ENCODE measurements around the gene HNRNPAB.
A peak's percentile ranks its signal among the peaks of the same experiment; 100 is the strongest.
"Not testable (repeated sequence)": the region's sequence is repeated elsewhere in the genome, so short reads cannot be mapped to it uniquely, and the experiment has no call there.

HNRNPAB gene

GRCh38 chr5:178234121-178234749, 29.9 kb downstream of the HNRNPAB start:
- Histone ChIP-seq H3K4me3 (ENCODE audit: low read depth in 1 of 2, low read length in 2 of 2) (no peak overlapping the region), H3K4me1 (ENCODE audit: control insufficient read depth in 1 of 2, insufficient read depth in 2 of 2, low read length in 2 of 2) (peaks cover 17 to 22% of the 10 kb centered on the region in 2 donors), H3K36me3 (ENCODE audit: control insufficient read depth in 1 of 2, insufficient read depth in 2 of 2, low read length in 2 of 2) (peaks cover 5 to 9% of the 10 kb centered on the region in 2 donors), H3K9me3 (ENCODE audit: control insufficient read depth in 1 of 2, low read length in 2 of 2) (no peaks in the 10 kb centered on the region), H3K27me3 (ENCODE audit: low read depth, low read length) (no peaks in the 10 kb centered on the region), H3K27ac (ENCODE audit: low read length) (no peak overlapping the region)

- no peak overlapping the region for H3K4me3 ChIP-seq (ENCODE audit: low read depth in 1 of 2, low read length in 2 of 2)
- no peaks in the 10 kb centered on the region for H3K27me3 ChIP-seq (ENCODE audit: low read depth, low read length)
- H3K9me3 ChIP-seq (ENCODE audit: control insufficient read depth in 1 of 2, low read length in 2 of 2): no peaks in the 10 kb centered on the region
- peaks cover 17 to 19% of the 10 kb centered on the region in 2 donors for H3K4me1 ChIP-seq (ENCODE audit: control insufficient read depth in 1 of 2, insufficient read depth in 2 of 2, low read length in 2 of 2)
- H3K36me3 ChIP-seq (ENCODE audit: control insufficient read depth in 1 of 2, insufficient read depth in 2 of 2, low read length in 2 of 2): peaks cover 0 to 2% of the 10 kb centered on the region in 2 donors
- no peak overlapping the region for H3K27ac ChIP-seq (ENCODE audit: low read length)
Observed at GRCh38 chr5:178234750-178235587, 30.6 kb downstream of the HNRNPAB start.

GRCh38 chr5:178235588-178235974, 31.2 kb downstream of the HNRNPAB start:
- peaks cover 13 to 17% of the 10 kb centered on the region in 2 donors for H3K4me1 ChIP-seq (ENCODE audit: control insufficient read depth in 1 of 2, insufficient read depth in 2 of 2, low read length in 2 of 2)
- H3K36me3 ChIP-seq (ENCODE audit: control insufficient read depth in 1 of 2, insufficient read depth in 2 of 2, low read length in 2 of 2): no peaks in the 10 kb centered on the region
- no peaks in the 10 kb centered on the region for H3K27me3 ChIP-seq (ENCODE audit: low read depth, low read length)
- no peaks in the 10 kb centered on the region for H3K9me3 ChIP-seq (ENCODE audit: control insufficient read depth in 1 of 2, low read length in 2 of 2)
- H3K27ac ChIP-seq (ENCODE audit: low read length): no peak overlapping the region
- no peak overlapping the region for H3K4me3 ChIP-seq (ENCODE audit: low read depth in 1 of 2, low read length in 2 of 2)

GRCh38 chr5:178236126-178236525, 31.8 kb downstream of the HNRNPAB start:
- Histone ChIP-seq H3K36me3 (ENCODE audit: control insufficient read depth in 1 of 2, insufficient read depth in 2 of 2, low read length in 2 of 2) (no peaks in the 10 kb centered on the region), H3K27ac (ENCODE audit: low read length) (no peak overlapping the region), H3K27me3 (ENCODE audit: low read depth, low read length) (no peaks in the 10 kb centered on the region), H3K4me3 (ENCODE audit: low read depth in 1 of 2, low read length in 2 of 2) (no peak overlapping the region), H3K9me3 (ENCODE audit: control insufficient read depth in 1 of 2, low read length in 2 of 2) (no peaks in the 10 kb centered on the region), H3K4me1 (ENCODE audit: control insufficient read depth in 1 of 2, insufficient read depth in 2 of 2, low read length in 2 of 2) (peaks cover 8 to 13% of the 10 kb centered on the region in 2 donors)

GRCh38 chr5:178236679-178237078, 32.3 kb downstream of the HNRNPAB start:
- Histone ChIP-seq H3K27me3 (ENCODE audit: low read depth, low read length) (no peaks in the 10 kb centered on the region), H3K27ac (ENCODE audit: low read length) (no peak overlapping the region), H3K4me3 (ENCODE audit: low read depth in 1 of 2, low read length in 2 of 2) (no peak overlapping the region), H3K4me1 (ENCODE audit: control insufficient read depth in 1 of 2, insufficient read depth in 2 of 2, low read length in 2 of 2) (peaks cover 7% of the 10 kb centered on the region in 2 donors), H3K36me3 (ENCODE audit: control insufficient read depth in 1 of 2, insufficient read depth in 2 of 2, low read length in 2 of 2) (no peaks in the 10 kb centered on the region), H3K9me3 (ENCODE audit: control insufficient read depth in 1 of 2, low read length in 2 of 2) (no peaks in the 10 kb centered on the region)

- Histone ChIP-seq H3K4me1 (ENCODE audit: control insufficient read depth in 1 of 2, insufficient read depth in 2 of 2, low read length in 2 of 2) (peaks cover 6% of the 10 kb centered on the region in 2 donors), H3K9me3 (ENCODE audit: control insufficient read depth in 1 of 2, low read length in 2 of 2) (no peaks in the 10 kb centered on the region), H3K36me3 (ENCODE audit: control insufficient read depth in 1 of 2, insufficient read depth in 2 of 2, low read length in 2 of 2) (no peaks in the 10 kb centered on the region), H3K27me3 (ENCODE audit: low read depth, low read length) (no peaks in the 10 kb centered on the region), H3K4me3 (ENCODE audit: low read depth in 1 of 2, low read length in 2 of 2) (no peak overlapping the region), H3K27ac (ENCODE audit: low read length) (peak overlapping the region; percentile 2)
Observed at GRCh38 chr5:178237431-178238312, 33.3 kb downstream of the HNRNPAB start.

GRCh38 chr5:178238313-178238635, 33.9 kb downstream of the HNRNPAB start:
- Histone ChIP-seq H3K4me3 (ENCODE audit: low read depth in 1 of 2, low read length in 2 of 2) (no peak overlapping the region), H3K9me3 (ENCODE audit: control insufficient read depth in 1 of 2, low read length in 2 of 2) (no peaks in the 10 kb centered on the region), H3K36me3 (ENCODE audit: control insufficient read depth in 1 of 2, insufficient read depth in 2 of 2, low read length in 2 of 2) (no peaks in the 10 kb centered on the region), H3K27me3 (ENCODE audit: low read depth, low read length) (no peaks in the 10 kb centered on the region), H3K27ac (ENCODE audit: low read length) (peak overlapping the region; percentile 2), H3K4me1 (ENCODE audit: control insufficient read depth in 1 of 2, insufficient read depth in 2 of 2, low read length in 2 of 2) (peaks cover 6% of the 10 kb centered on the region in 2 donors)

- Histone ChIP-seq H3K27ac (ENCODE audit: low read length) (no peak overlapping the region), H3K4me1 (ENCODE audit: control insufficient read depth in 1 of 2, insufficient read depth in 2 of 2, low read length in 2 of 2) (peaks cover 6% of the 10 kb centered on the region in 2 donors)
Observed at GRCh38 chr5:178238711-178239592, 34.6 kb downstream of the HNRNPAB start.

GRCh38 chr5:178239626-178240301, 35.4 kb downstream of the HNRNPAB start:
- not testable (repeated sequence) for H3K4me3 ChIP-seq (ENCODE audit: low read depth in 1 of 2, low read length in 2 of 2); H3K27ac ChIP-seq (ENCODE audit: low read length); H3K27me3 ChIP-seq (ENCODE audit: low read depth, low read length); H3K9me3 ChIP-seq (ENCODE audit: control insufficient read depth in 1 of 2, low read length in 2 of 2); H3K36me3 ChIP-seq (ENCODE audit: control insufficient read depth in 1 of 2, insufficient read depth in 2 of 2, low read length in 2 of 2); H3K4me1 ChIP-seq (ENCODE audit: control insufficient read depth in 1 of 2, insufficient read depth in 2 of 2, low read length in 2 of 2)

More at GRCh38 chr5:178238711-178239592, 34.6 kb downstream of the HNRNPAB start:
- H3K27me3 ChIP-seq (ENCODE audit: low read depth, low read length): no peaks in the 10 kb centered on the region
- H3K9me3 ChIP-seq (ENCODE audit: control insufficient read depth in 1 of 2, low read length in 2 of 2): no peaks in the 10 kb centered on the region
- H3K36me3 ChIP-seq (ENCODE audit: control insufficient read depth in 1 of 2, insufficient read depth in 2 of 2, low read length in 2 of 2): no peaks in the 10 kb centered on the region
- no peak overlapping the region for H3K4me3 ChIP-seq (ENCODE audit: low read depth in 1 of 2, low read length in 2 of 2)

GRCh38 chr5:178240341-178240741, 36.0 kb downstream of the HNRNPAB start:
- Histone ChIP-seq H3K4me3 (ENCODE audit: low read depth in 1 of 2, low read length in 2 of 2) (no peak overlapping the region), H3K27me3 (ENCODE audit: low read depth, low read length) (no peaks in the 10 kb centered on the region), H3K27ac (ENCODE audit: low read length) (no peak overlapping the region), H3K4me1 (ENCODE audit: control insufficient read depth in 1 of 2, insufficient read depth in 2 of 2, low read length in 2 of 2) (peaks cover 6% of the 10 kb centered on the region in 2 donors), H3K36me3 (ENCODE audit: control insufficient read depth in 1 of 2, insufficient read depth in 2 of 2, low read length in 2 of 2) (no peaks in the 10 kb centered on the region), H3K9me3 (ENCODE audit: control insufficient read depth in 1 of 2, low read length in 2 of 2) (no peaks in the 10 kb centered on the region)

All from muscle layer of duodenum (tissue), 2 donors.